Natural killer cell (primary cell): Measurements from ENCODE around the gene FLACC1. TPM values are rescaled to one million over a fixed set of nuclear protein-coding genes. Genes with fewer than 3 reads are reported as not detected.
"Not testable (repeated sequence)": the region's sequence is repeated elsewhere in the genome, so short reads cannot be mapped to it uniquely, and the experiment has no call there.

Source experiments
- ATAC-seq, 3 donors: fragments of 150-1000 bp in 2 of 3; fragments of 200-7000 bp in 1 of 3; cut with Tn5 transposase; 1 replicate in 1 of 3; 2 replicates in 2 of 3; pipeline ENCODE4 v1.10.0; 2021; ENCODE audit warnings: mild to moderate bottlenecking in 2 of 3, moderate library complexity in 2 of 3
- DNase-seq, 2 donors: peaks; one replicate each; pipeline versions ENCODE4 v3.0.0 to v3.0.0-alpha.2; 2013 to 2021; ENCODE audit warnings: mixed read lengths in 1 of 2
- H3K27ac ChIP-seq: one replicate; pipeline ENCODE4 v1.5.1; 2013; ENCODE audit warnings: mild to moderate bottlenecking, low read length
- H3K27me3 ChIP-seq: one replicate; pipeline ENCODE4 v1.6.1; 2013; ENCODE audit warnings: low read length; ENCODE audit not compliant: control insufficient read depth, insufficient read depth
- H3K36me3 ChIP-seq: one replicate; pipeline ENCODE4 v1.6.1; 2013; ENCODE audit warnings: low read length; ENCODE audit not compliant: control insufficient read depth, insufficient read depth
- H3K4me1 ChIP-seq: one replicate; pipeline ENCODE4 v1.6.1; 2013; ENCODE audit warnings: low read length; ENCODE audit not compliant: control insufficient read depth, insufficient read depth
- H3K4me3 ChIP-seq: one replicate; pipeline ENCODE4 v1.5.1; 2013; ENCODE audit warnings: low read length
- H3K9me3 ChIP-seq: one replicate; pipeline ENCODE4 v1.6.1; 2013; ENCODE audit warnings: low read length; ENCODE audit not compliant: control insufficient read depth, insufficient read depth
- H3K27ac Mint-ChIP-seq, 2 donors: one replicate each; pipeline ENCODE4 v1.8.0; 2022; ENCODE audit warnings: mild to moderate bottlenecking in 2 of 2, mixed read lengths in 2 of 2, moderate library complexity in 1 of 2
- H3K27me3 Mint-ChIP-seq, 2 donors: one replicate each; pipeline ENCODE4 v1.8.0; 2022; ENCODE audit warnings: low read depth in 2 of 2, mixed read lengths in 2 of 2
- H3K36me3 Mint-ChIP-seq: one replicate; pipeline ENCODE4 v1.8.0; 2022; ENCODE audit warnings: mixed read lengths
- H3K4me1 Mint-ChIP-seq, 2 donors: one replicate each; pipeline ENCODE4 v1.8.0; 2022; ENCODE audit warnings: mixed read lengths in 2 of 2
- H3K4me3 Mint-ChIP-seq: one replicate; pipeline ENCODE4 v1.8.0; 2022; ENCODE audit warnings: mild to moderate bottlenecking, moderate library complexity, mixed read lengths
- H3K9me3 Mint-ChIP-seq, 2 donors: one replicate each; pipeline ENCODE4 v1.8.0; 2022; ENCODE audit warnings: mixed read lengths in 2 of 2
- CTCF ChIP-seq: fragments of 200-600 bp; IDR thresholded peaks from one replicate; pipeline ENCODE4 v1.8.0; 2022; ENCODE audit warnings: antibody characterized with exemption
- WGBS: methylation state at CpG from one replicate; pipeline ENCODE4 v1.1.7; 2013; ENCODE audit warnings: missing lambda C conversion rate; ENCODE audit not compliant: insufficient coverage; 5-methylcytosine and 5-hydroxymethylcytosine counted together
- intact Hi-C: fragments of 100-400 bp; cut with micrococcal nuclease; formaldehyde crosslinking; loops from one replicate; pipeline ENCODE4 v1.14.2; 2022
- total RNA-seq, 4 donors: library from RNA; stranded (reverse); fragments of 120-200 nt in 1 of 4; gene quantifications; one replicate each; pipeline versions ENCODE4 v1.2.3 to v1.2.4, GENCODE V29; 2013 to 2022

Gene FLACC1
- total RNA-seq, 3 donors from 2014 or later (not counting 1 experiment from before 2014, with no cell fraction given), result 5.2 to 7.0 (median 6.8) TPM

- Mint-ChIP-seq H3K27ac (no peak overlapping the region), H3K36me3 (peaks cover 20% of the 10 kb centered on the region), H3K4me1 (peaks cover 19 to 24% of the 10 kb centered on the region in 2 donors), H3K27me3 (no peaks in the 10 kb centered on the region), H3K4me3 (no peak overlapping the region), H3K9me3 (no peaks in the 10 kb centered on the region)
- peaks cover 18% of the 10 kb centered on the region for H3K36me3 ChIP-seq
- ATAC-seq (no peak), DNase-seq (no peak)
- H3K9me3 ChIP-seq, result no peaks in the 10 kb centered on the region
- no peaks in the 10 kb centered on the region for H3K27me3 ChIP-seq
- TF ChIP-seq CTCF, result no peak
- WGBS, result 97% methylated on average over 5 of the region's 5 CpGs
- no peak overlapping the region for H3K4me3 ChIP-seq
- no peak overlapping the region for H3K27ac ChIP-seq
- H3K4me1 ChIP-seq, result peaks cover 5% of the 10 kb centered on the region
- intact Hi-C loops, result no loop called here
Observed at GRCh38 chr2:201244829-201245228, 112.3 kb downstream of the FLACC1 start.

DNA sequence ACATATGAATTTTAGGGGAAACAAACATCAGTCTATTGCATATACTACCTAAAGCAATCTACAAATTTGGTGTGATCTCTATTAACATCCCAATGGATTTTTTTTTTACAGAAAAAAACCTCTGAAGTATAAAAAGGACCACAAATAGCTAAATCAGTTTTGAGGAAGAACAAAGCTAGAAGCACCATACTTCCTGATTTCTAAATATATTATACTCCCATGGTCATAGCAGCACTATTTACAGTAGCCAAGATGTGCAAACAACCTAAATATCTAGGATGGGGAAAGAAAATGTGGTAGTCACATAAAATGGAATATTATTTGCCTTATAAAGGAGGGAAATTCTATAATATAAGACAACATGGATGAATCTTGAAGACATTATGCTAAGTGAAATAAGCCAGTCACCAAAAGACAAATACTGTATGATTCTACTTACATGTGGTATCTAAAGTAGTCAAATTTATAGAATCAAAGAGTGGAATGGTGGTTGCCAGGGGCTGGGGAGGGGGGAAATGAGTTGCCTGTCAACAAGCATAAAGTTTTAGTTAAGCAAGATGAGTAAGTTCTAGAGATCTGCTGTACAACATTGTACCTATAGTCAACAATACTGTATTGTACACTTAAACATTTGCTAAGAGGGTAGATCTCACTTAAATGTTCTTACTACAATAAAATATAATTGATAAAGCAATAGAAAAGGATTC is 114.4 kb downstream of the FLACC1 start:
- H3K9me3 Mint-ChIP-seq, result no peaks in the 10 kb centered on the region
- Histone ChIP-seq H3K4me1 (peaks cover 12% of the 10 kb centered on the region), H3K36me3 (peaks cover 22% of the 10 kb centered on the region), H3K9me3 (no peaks in the 10 kb centered on the region), H3K27me3 (no peaks in the 10 kb centered on the region), H3K4me3 (no peak overlapping the region), H3K27ac (no peak overlapping the region)
- H3K36me3 Mint-ChIP-seq, result peaks cover 26% of the 10 kb centered on the region
- no peaks in the 10 kb centered on the region for H3K27me3 Mint-ChIP-seq
- peaks cover 21 to 26% of the 10 kb centered on the region in 2 donors for H3K4me1 Mint-ChIP-seq
- DNase-seq, result no peak
- TF ChIP-seq CTCF, result no peak
- intact Hi-C loops, result no loop called here
- peak overlapping the region in 1 of 2 donors; percentile 89 for H3K27ac Mint-ChIP-seq
- no peak overlapping the region for H3K4me3 Mint-ChIP-seq
- ATAC-seq, result no peak

GRCh38 chr2:201239167-201239935 is 117.8 kb downstream of the FLACC1 start:
- Mint-ChIP-seq H3K4me1 (peaks cover 43 to 46% of the 10 kb centered on the region in 2 donors), H3K36me3 (peaks cover 26% of the 10 kb centered on the region), H3K4me3 (peak overlapping the region; percentile 61), H3K27ac (peak overlapping the region; percentile 81 to 89)
- H3K27ac ChIP-seq, H3K4me3 ChIP-seq, H3K9me3 Mint-ChIP-seq, H3K27me3 Mint-ChIP-seq, H3K9me3 ChIP-seq, H3K27me3 ChIP-seq, ATAC-seq: not testable (repeated sequence)
- Histone ChIP-seq H3K36me3 (peaks cover 28% of the 10 kb centered on the region), H3K4me1 (peaks cover 25% of the 10 kb centered on the region)
- 93% methylated on average over 16 of the region's 21 CpGs for WGBS
- peak in 1 of 2 donors; percentile 26 for DNase-seq
- intact Hi-C loops, result loop anchor here (10.0 kb wide), 1 partner anchor 45 kb away; no protein-coding TSS in a partner anchor

Other genes with a start within 250 kb of the FLACC1 start
- gene CFLAR, start 241.2 kb downstream of the FLACC1 start, total RNA-seq, result 100 to 1,000 TPM; 415 to 542 (median 445) TPM
- 100 to 1,000 TPM in 1 of 3 donors, 10 to 100 TPM in 2; 67.4 to 101 (median 75.3) TPM for gene CASP10, start 174.2 kb downstream of the FLACC1 start, total RNA-seq
- gene CASP8, start 96.8 kb downstream of the FLACC1 start, total RNA-seq, result 100 to 1,000 TPM; 218 to 404 (median 347) TPM
- 10 to 100 TPM; 19.2 to 29.4 (median 26.2) TPM for gene TRAK2, start 94.1 kb upstream of the FLACC1 start, total RNA-seq
- gene STRADB, start 94.4 kb upstream of the FLACC1 start, total RNA-seq, result 10 to 100 TPM; 11.8 to 15.3 (median 14.7) TPM